IPS-NIHi11 (cell line): ENCODE results near the gene ASCC3.
A peak's percentile ranks its signal among the peaks of the same experiment; 100 is the strongest.

Experiments used
- DNase-seq: peaks from one replicate; pipeline ENCODE4 v3.0.0; 2012; ENCODE audit warnings: mixed read lengths, low spot score

Gene ASCC3

GRCh38 chr6:100504786-100505737 lies 376.1 kb downstream of the ASCC3 start:
- DNase-seq: no peak

- no peak for DNase-seq
Measured at GRCh38 chr6:100503043-100503705, 378.0 kb downstream of the ASCC3 start.

- peak; percentile 31 for DNase-seq
Measured at GRCh38 chr6:100493206-100493888, 387.8 kb downstream of the ASCC3 start.

- DNase-seq: no peak
Measured at GRCh38 chr6:100491952-100492670, 389.0 kb downstream of the ASCC3 start.

GRCh38 chr6:100490065-100490464 lies 391.1 kb downstream of the ASCC3 start:
- no peak for DNase-seq

- DNase-seq: no peak
Measured at GRCh38 chr6:100488244-100488643, 392.9 kb downstream of the ASCC3 start.

- no peak for DNase-seq
Measured at GRCh38 chr6:100487638-100488037, 393.5 kb downstream of the ASCC3 start.

GRCh38 chr6:100485268-100485667 lies 395.9 kb downstream of the ASCC3 start:
- no peak for DNase-seq

- no peak for DNase-seq
Measured at GRCh38 chr6:100484474-100484873, 396.7 kb downstream of the ASCC3 start.

GRCh38 chr6:100482698-100483097 lies 398.4 kb downstream of the ASCC3 start:
- DNase-seq: no peak

- DNase-seq: peak; percentile 29
Measured at GRCh38 chr6:100479179-100480035, 401.7 kb downstream of the ASCC3 start.

- DNase-seq: no peak
Measured at GRCh38 chr6:100475554-100476320, 405.4 kb downstream of the ASCC3 start.

GRCh38 chr6:100473182-100473581 lies 407.9 kb downstream of the ASCC3 start:
- no peak for DNase-seq

GRCh38 chr6:100472674-100473073 lies 408.5 kb downstream of the ASCC3 start:
- no peak for DNase-seq

- no peak for DNase-seq
Measured at GRCh38 chr6:100470422-100471120, 410.6 kb downstream of the ASCC3 start.

GRCh38 chr6:100469101-100469859 lies 411.8 kb downstream of the ASCC3 start:
- no peak for DNase-seq

GRCh38 chr6:100468016-100468622 lies 413.0 kb downstream of the ASCC3 start:
- DNase-seq: no peak
